Uterus (tissue), 2 donors: ENCODE data around the gene PDLIM7.

Experiments
- CTCF ChIP-seq, 4 experiments: fragments of 200-600 bp in 2 of 4; fragments of 450-650 bp in 2 of 4; sonication (generic) in 2 of 4; IDR thresholded peaks; one replicate each; pipeline ENCODE4 v1.5.1; 2016 to 2019; ENCODE audit warnings: antibody characterized with exemption in 4 of 4, mild to moderate bottlenecking in 2 of 4, moderate library complexity in 1 of 4
- POLR2A ChIP-seq, 2 donors: fragments of 450-650 bp; IDR thresholded peaks; one replicate each; pipeline ENCODE4 v1.6.1; 2016; ENCODE audit warnings: antibody characterized with exemption in 2 of 2, mild to moderate bottlenecking in 1 of 2, moderate library complexity in 1 of 2

GRCh38 chr5:177516601-177517568, 19.5 kb upstream of the PDLIM7 start, which contains the start of gene DDX41:
- TF ChIP-seq CTCF (IDR thresholded peaks at IDR 0.05) (peak in 1 of 4 experiments; percentile 9), POLR2A (IDR thresholded peaks at IDR 0.05) (peak; percentile 23 to 30)
